Hepatocyte (in vitro differentiated cells): Measurements from ENCODE around the gene C19orf73. TPM values are rescaled to one million over a fixed set of nuclear protein-coding genes. Genes with fewer than 3 reads are reported as not detected.

Experiments
- DNase-seq: peaks from one replicate; pipeline ENCODE4 v3.0.0-alpha.2; 2016; ENCODE audit warnings: low spot score
- H2AFZ ChIP-seq: fragments of 200-600 bp; sonication (generic); 2 replicates; pipeline ENCODE4 v1.6.0; 2016; ENCODE audit warnings: antibody characterized with exemption, mild to moderate bottlenecking
- H3K27ac ChIP-seq: fragments of 200-600 bp; sonication (generic); 2 replicates; pipeline ENCODE4 v1.5.1; 2016; ENCODE audit warnings: mild to moderate bottlenecking
- H3K27me3 ChIP-seq: fragments of 200-600 bp; sonication (generic); 2 replicates; pipeline ENCODE4 v1.6.1; 2016
- H3K36me3 ChIP-seq: fragments of 200-600 bp; sonication (generic); replicated peaks from 2 replicates; pipeline ENCODE4 v1.5.1; 2016; ENCODE audit warnings: low read depth; ENCODE audit not compliant: insufficient read depth
- H3K4me1 ChIP-seq: fragments of 200-600 bp; sonication (generic); 2 replicates; pipeline ENCODE4 v1.5.1; 2016; ENCODE audit warnings: mild to moderate bottlenecking, moderate library complexity; ENCODE audit not compliant: insufficient read depth
- H3K4me2 ChIP-seq: fragments of 200-600 bp; sonication (generic); 2 replicates; pipeline ENCODE4 v1.6.0; 2016
- H3K4me3 ChIP-seq: fragments of 200-600 bp; sonication (generic); 2 replicates; pipeline ENCODE4 v1.5.1; 2016; ENCODE audit warnings: mild to moderate bottlenecking
- H3K79me2 ChIP-seq: fragments of 200-600 bp; sonication (generic); 2 replicates; pipeline ENCODE4 v1.6.0; 2017; ENCODE audit warnings: mild to moderate bottlenecking
- H3K9me2 ChIP-seq: fragments of 200-600 bp; sonication (generic); replicated peaks from 2 replicates; pipeline ENCODE4 v1.6.0; 2017; ENCODE audit warnings: mild to moderate bottlenecking; ENCODE audit not compliant: insufficient read depth
- H3K9me3 ChIP-seq: fragments of 200-600 bp; sonication (generic); 2 replicates; pipeline ENCODE4 v1.5.1; 2016; ENCODE audit warnings: low read depth, mild to moderate bottlenecking
- H4K20me1 ChIP-seq: fragments of 200-600 bp; sonication (generic); 2 replicates; pipeline ENCODE4 v1.6.0; 2016; ENCODE audit warnings: mild to moderate bottlenecking; ENCODE audit not compliant: insufficient read depth, poor library complexity, severe bottlenecking
- CTCF ChIP-seq: fragments of 200-600 bp; sonication (generic); IDR thresholded peaks from 2 replicates; pipeline ENCODE4 v1.5.1; 2016; ENCODE audit warnings: antibody characterized with exemption, mild to moderate bottlenecking; ENCODE audit not compliant: poor library complexity
- EZH2 ChIP-seq: fragments of 200-600 bp; sonication (generic); IDR thresholded peaks from 2 replicates; pipeline ENCODE4 v1.6.1; 2016; ENCODE audit warnings: antibody characterized with exemption, mild to moderate bottlenecking, borderline replicate concordance
- EZH2phosphoT487 ChIP-seq: fragments of 200-600 bp; sonication (generic); IDR thresholded peaks from one replicate; pipeline ENCODE4 v1.6.1; 2018; ENCODE audit warnings: antibody characterized with exemption, mild to moderate bottlenecking, low read depth, moderate library complexity; ENCODE audit not compliant: unreplicated experiment, severe bottlenecking
- WGBS: methylation state at CpG from one replicate; pipeline ENCODE4 v1.1.6; 2016; ENCODE audit warnings: low lambda C conversion rate; ENCODE audit errors: missing lambda C conversion rate; 5-methylcytosine and 5-hydroxymethylcytosine counted together
- polyA plus RNA-seq: library from polyadenylated mRNA; unstranded; fragments of >200 nt; fragmentation: Nextera tagmentation; extraction: Ambion mirVana; gene quantifications from 2 replicates; pipeline ENCODE4 v1.2.1, GENCODE V29; 2016
- total RNA-seq: library from RNA; depleted of rRNA; stranded (reverse); fragments of >200 nt; gene quantifications from 2 replicates; pipeline ENCODE4 v1.2.3, GENCODE V29; 2014

Gene C19orf73
- total and polyA plus RNA-seq, 2 experiments from 2014 or later: 1.9 to 2.7 TPM

- Histone ChIP-seq H4K20me1 (peaks cover 12% of the 10 kb centered on the region), H3K9me3 (no peaks in the 10 kb centered on the region), H2AFZ (no peak overlapping the region), H3K4me3 (no peak overlapping the region), H3K27ac (no peak overlapping the region), H3K27me3 (no peaks in the 10 kb centered on the region), H3K4me2 (no peak overlapping the region), H3K79me2 (no peaks in the 10 kb centered on the region), H3K4me1 (peaks cover 5% of the 10 kb centered on the region), H3K9me2 (no peaks in the 10 kb centered on the region), H3K36me3 (no peaks in the 10 kb centered on the region)
- WGBS: 94% methylated on average over 8 of the region's 8 CpGs
- no peak for DNase-seq
- TF ChIP-seq EZH2phosphoT487 (no peak), EZH2 (no peak), CTCF (no peak)
These were observed 9.2 kb downstream of the C19orf73 start for GRCh38 chr19:49109569-49110233.

- DNase-seq: no peak
These were observed 9.9 kb downstream of the C19orf73 start for GRCh38 chr19:49109051-49109450.

GRCh38 chr19:49107625-49108459, 11.1 kb downstream of the C19orf73 start:
- no peaks in the 10 kb centered on the region for H3K4me1 ChIP-seq
- no peaks in the 10 kb centered on the region for H3K36me3 ChIP-seq
- 97% methylated on average over 48 of the region's 93 CpGs for WGBS
- DNase-seq: no peak
- no peaks in the 10 kb centered on the region for H3K79me2 ChIP-seq
- H3K9me3 ChIP-seq: no peaks in the 10 kb centered on the region
- no peak overlapping the region for H2AFZ ChIP-seq
- H3K9me2 ChIP-seq: no peaks in the 10 kb centered on the region
- H3K4me3 ChIP-seq: no peak overlapping the region
- H3K27me3 ChIP-seq: no peaks in the 10 kb centered on the region
- no peak overlapping the region for H3K27ac ChIP-seq
- TF ChIP-seq EZH2phosphoT487 (no peak), EZH2 (no peak), CTCF (no peak)
- peaks cover 17% of the 10 kb centered on the region for H4K20me1 ChIP-seq
- H3K4me2 ChIP-seq: no peak overlapping the region

More at GRCh38 chr19:49109051-49109450, 9.9 kb downstream of the C19orf73 start:
- no peaks in the 10 kb centered on the region for H3K9me3 ChIP-seq
- H3K27ac ChIP-seq: no peak overlapping the region
- no peaks in the 10 kb centered on the region for H3K27me3 ChIP-seq
- no peaks in the 10 kb centered on the region for H3K79me2 ChIP-seq
- H3K9me2 ChIP-seq: no peaks in the 10 kb centered on the region
- 76% methylated on average over 5 of the region's 5 CpGs for WGBS
- no peak overlapping the region for H3K4me2 ChIP-seq
- H3K36me3 ChIP-seq: no peaks in the 10 kb centered on the region
- no peak for TF ChIP-seq EZH2
- no peak for TF ChIP-seq CTCF
- TF ChIP-seq EZH2phosphoT487: no peak
- no peak overlapping the region for H2AFZ ChIP-seq
- H3K4me3 ChIP-seq: no peak overlapping the region
- peaks cover 12% of the 10 kb centered on the region for H4K20me1 ChIP-seq
- H3K4me1 ChIP-seq: peaks cover 5% of the 10 kb centered on the region
